GM18507 (cell line): ENCODE results near the gene HSPB2.

Experiments
- DNase-seq: peaks from one replicate; pipeline ENCODE4 v3.0.0; 2011; ENCODE audit warnings: low read depth; ENCODE audit not compliant: insufficient read length; ENCODE audit errors: extremely low spot score
- FAIRE-seq: peaks from 2 replicates; lab custom pipeline; 2011; peaks lifted over from hg19 to GRCh38; lab: Jason Lieb, UNC

Gene HSPB2

DNA sequence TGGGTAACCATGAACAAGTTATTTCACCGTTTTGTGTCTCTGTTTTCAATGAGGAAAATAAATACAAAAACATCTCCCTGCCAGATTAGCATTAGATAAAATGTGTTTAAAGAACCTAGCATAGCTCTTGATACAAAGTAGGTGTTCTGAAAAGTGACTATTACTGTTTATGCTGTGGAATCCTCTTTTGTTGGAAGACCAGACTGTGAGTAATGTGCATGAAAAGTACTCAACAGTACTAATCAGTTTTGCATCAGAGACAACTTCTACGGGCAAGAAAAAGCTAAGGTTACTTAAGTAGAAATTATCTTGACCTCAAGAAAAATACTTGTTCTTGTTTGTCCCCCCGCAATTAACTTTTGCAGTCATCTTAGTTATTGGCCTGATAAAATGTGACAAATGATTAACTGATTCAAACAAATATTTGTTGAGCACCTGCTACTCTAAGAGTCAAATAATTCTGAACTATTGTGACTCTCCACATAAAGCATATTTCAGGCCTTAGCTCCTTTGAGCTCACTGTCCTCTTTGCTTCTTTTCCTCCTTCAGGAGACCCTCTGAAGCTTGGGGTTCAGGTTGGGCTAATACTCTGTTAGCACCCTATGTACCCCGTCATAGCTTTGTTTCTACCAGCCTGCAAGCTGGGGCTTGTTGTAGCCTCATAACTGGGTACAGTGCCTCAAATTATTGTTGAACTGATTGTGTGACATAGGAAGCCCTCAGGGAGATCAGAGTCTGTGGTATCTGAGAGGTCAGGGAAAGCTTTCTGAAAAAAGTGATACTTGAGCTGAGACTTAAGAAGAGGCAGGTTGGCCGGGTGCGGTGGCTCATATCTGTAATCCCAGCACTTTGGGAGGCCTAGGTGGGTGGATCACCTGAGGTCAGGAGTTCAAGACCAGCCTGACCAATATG lies 49.1 kb downstream of the HSPB2 start:
- no peak for DNase-seq
- no peak for FAIRE-seq
